ENCODE results near the gene CD3G. TPM values are rescaled to one million over a fixed set of nuclear protein-coding genes. Genes with fewer than 3 reads are reported as not detected.
"Not testable (repeated sequence)": the region's sequence is repeated elsewhere in the genome, so short reads cannot be mapped to it uniquely, and the experiment has no call there.

The CD3G gene
- total RNA-seq, 1 donor from 2014 or later: 0.10 TPM

- no peak for DNase-seq
These were observed 36.4 kb downstream of the CD3G start for GRCh38 chr11:118380571-118380970.

GRCh38 chr11:118382954-118383353 lies 38.8 kb downstream of the CD3G start:
- no peak for DNase-seq

- DNase-seq: no peak
These were observed 39.5 kb downstream of the CD3G start for GRCh38 chr11:118383657-118384056.

GRCh38 chr11:118396097-118396501 lies 52.0 kb downstream of the CD3G start:
- DNase-seq: no peak

- no peak for DNase-seq
These were observed 53.3 kb downstream of the CD3G start for GRCh38 chr11:118397448-118397847.

GRCh38 chr11:118398791-118399559 lies 54.8 kb downstream of the CD3G start:
- no peak for DNase-seq

GRCh38 chr11:118401151-118401879 lies 57.2 kb downstream of the CD3G start, which contains the start of gene ATP5MG:
Gene ATP5MG (plus strand): TSS chr11:118401606. CDS start chr11:118401666, 60 bp downstream.
- peak; percentile 90 for DNase-seq

GRCh38 chr11:118401880-118402590 lies 57.9 kb downstream of the CD3G start:
- peak; percentile 18 for DNase-seq

- not testable (repeated sequence) for DNase-seq
These were observed 58.5 kb downstream of the CD3G start for GRCh38 chr11:118402594-118402993.

Small RNA genes within 50 kb of the gene (small RNA-seq; reads per million reads assigned to genes)
- gene AP001582.1 (ENCODE audit: low replicate concordance): not detected

Other genes with a start within 250 kb of the CD3G start
- gene SCN4B, start 191.5 kb upstream of the CD3G start, total RNA-seq: 3.1 TPM
- 2.8 TPM for gene SCN2B, start 167.7 kb upstream of the CD3G start, total RNA-seq
- gene JAML, start 119.3 kb upstream of the CD3G start, total RNA-seq: 12.2 TPM
- 26.1 TPM for gene MPZL3, start 92.0 kb upstream of the CD3G start, total RNA-seq
- gene MPZL2, start 80.0 kb upstream of the CD3G start, total RNA-seq: 56.5 TPM
- gene CD3E, start 39.6 kb upstream of the CD3G start, total RNA-seq: 0.30 TPM
- gene CD3D, start 1.6 kb upstream of the CD3G start, total RNA-seq: 0.59 TPM
- gene UBE4A, start 15.3 kb downstream of the CD3G start, total RNA-seq: 31.4 TPM
- 65.8 TPM for gene ATP5MG, start 57.3 kb downstream of the CD3G start, total RNA-seq
- 59.4 TPM for gene KMT2A, start 92.1 kb downstream of the CD3G start, total RNA-seq
- gene TTC36, start 183.1 kb downstream of the CD3G start, total RNA-seq: 0.79 TPM
- 8.1 TPM for gene TMEM25, start 186.8 kb downstream of the CD3G start, total RNA-seq
- gene IFT46, start 221.6 kb downstream of the CD3G start, total RNA-seq: 21.2 TPM
- 86.7 TPM for gene ARCN1, start 228.1 kb downstream of the CD3G start, total RNA-seq